OCI-LY3 (cell line): Measurements from ENCODE around the gene RAB9A.
"Not testable (repeated sequence)": the region's sequence is repeated elsewhere in the genome, so short reads cannot be mapped to it uniquely, and the experiment has no call there.

Source experiments
- H2AFZ ChIP-seq: fragments of 200-600, 300-600 bp; shearing (Covaris generic); 2 replicates; pipeline ENCODE4 v1.6.0; 2014; ENCODE audit warnings: antibody characterized with exemption, low read depth, low read length
- H3K27ac ChIP-seq: fragments of 200-600, 300-600 bp; sonication (generic); 2 replicates; pipeline ENCODE4 v1.5.1; 2014; ENCODE audit warnings: mild to moderate bottlenecking, low read length, moderate library complexity, mixed read lengths
- H3K27me3 ChIP-seq: fragments of 200-600, 300-600 bp; sonication (generic); 2 replicates; pipeline ENCODE4 v1.6.1; 2014; ENCODE audit warnings: low read depth, low read length, mixed read lengths
- H3K36me3 ChIP-seq: fragments of 200-600, 300-600 bp; sonication (generic); replicated peaks from 2 replicates; pipeline ENCODE3; 2014; ENCODE audit warnings: low read depth, low read length, mixed read lengths
- H3K4me1 ChIP-seq: fragments of 300-600, 200-600 bp; sonication (generic); 2 replicates; pipeline ENCODE4 v1.6.1; 2014; ENCODE audit warnings: low read length, mixed read lengths
- H3K4me2 ChIP-seq: fragments of 200-600, 300-600 bp; sonication (generic); 2 replicates; pipeline ENCODE4 v1.6.1; 2014; ENCODE audit warnings: low read length, mixed read lengths
- H3K4me3 ChIP-seq: fragments of 300-600, 200-600 bp; sonication (generic); 2 replicates; pipeline ENCODE4 v1.5.1; 2014; ENCODE audit warnings: antibody characterized with exemption, mild to moderate bottlenecking, low read length, moderate library complexity
- H3K79me2 ChIP-seq: fragments of 300-600, 200-600 bp; shearing (Covaris generic); 2 replicates; pipeline ENCODE4 v1.6.1; 2014; ENCODE audit warnings: mild to moderate bottlenecking, low read length, mixed read lengths
- H3K9ac ChIP-seq: fragments of 300-600, 200-600 bp; shearing (Covaris generic); 2 replicates; pipeline ENCODE4 v1.6.0; 2014; ENCODE audit warnings: mild to moderate bottlenecking, low read length, moderate library complexity
- H3K9me3 ChIP-seq: fragments of 200-600, 300-600 bp; shearing (Covaris generic); 2 replicates; pipeline ENCODE4 v1.6.1; 2014; ENCODE audit warnings: low read length, mixed read lengths; ENCODE audit not compliant: insufficient read depth
- H4K20me1 ChIP-seq: fragments of 200-600, 300-600 bp; sonication (generic); 2 replicates; pipeline ENCODE4 v1.6.1; 2016; ENCODE audit warnings: low read length, mixed read lengths; ENCODE audit not compliant: insufficient read depth
- CTCF ChIP-seq: fragments of 200-600, 300-600 bp; sonication (generic); IDR thresholded peaks from 2 replicates; pipeline ENCODE4 v1.5.1; 2014; ENCODE audit warnings: antibody characterized with exemption, low read length, low read depth
- EZH2phosphoT487 ChIP-seq: fragments of 200-600 bp; shearing (Covaris generic); IDR thresholded peaks from 2 replicates; pipeline ENCODE4 v1.6.1; 2018; ENCODE audit warnings: antibody characterized with exemption, mixed run types, low read depth

Gene RAB9A

GRCh38 chrX:13647709-13648212 lies 41.2 kb upstream of the RAB9A start:
- no peak overlapping the region for H3K4me3 ChIP-seq
- H3K9ac ChIP-seq: no peak overlapping the region
- no peak overlapping the region for H3K4me2 ChIP-seq
- no peak for TF ChIP-seq EZH2phosphoT487
- no peak for TF ChIP-seq CTCF
- peaks cover 4% of the 10 kb centered on the region; the same call in 1 of the 2 replicates for H3K79me2 ChIP-seq
- no peaks in the 10 kb centered on the region for H4K20me1 ChIP-seq
- H3K27me3 ChIP-seq: no peaks in the 10 kb centered on the region
- peaks cover 4% of the 10 kb centered on the region for H3K4me1 ChIP-seq
- no peak overlapping the region for H3K27ac ChIP-seq
- no peak overlapping the region for H2AFZ ChIP-seq
- no peaks in the 10 kb centered on the region for H3K9me3 ChIP-seq
- H3K36me3 ChIP-seq: no peaks in the 10 kb centered on the region

DNA sequence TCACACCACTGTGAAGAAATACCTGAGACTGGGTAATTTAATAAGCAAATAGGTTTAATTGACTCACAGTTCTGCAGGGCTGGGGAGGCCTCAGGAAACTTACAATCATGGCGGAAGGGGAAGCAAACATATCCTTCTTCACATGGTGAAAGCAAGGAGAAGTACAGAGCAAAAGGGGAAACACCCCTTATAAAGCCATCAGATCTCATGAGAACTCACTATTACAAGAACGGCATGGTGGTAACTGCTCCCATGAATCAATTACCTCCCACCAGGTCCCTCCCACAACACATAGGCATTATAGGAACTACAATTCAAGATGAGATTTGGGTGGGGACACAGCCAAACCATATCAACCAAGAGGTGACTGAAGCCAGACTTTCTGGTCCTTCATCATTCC lies 40.6 kb upstream of the RAB9A start:
- H4K20me1 ChIP-seq, H3K36me3 ChIP-seq: not testable (repeated sequence)

DNA sequence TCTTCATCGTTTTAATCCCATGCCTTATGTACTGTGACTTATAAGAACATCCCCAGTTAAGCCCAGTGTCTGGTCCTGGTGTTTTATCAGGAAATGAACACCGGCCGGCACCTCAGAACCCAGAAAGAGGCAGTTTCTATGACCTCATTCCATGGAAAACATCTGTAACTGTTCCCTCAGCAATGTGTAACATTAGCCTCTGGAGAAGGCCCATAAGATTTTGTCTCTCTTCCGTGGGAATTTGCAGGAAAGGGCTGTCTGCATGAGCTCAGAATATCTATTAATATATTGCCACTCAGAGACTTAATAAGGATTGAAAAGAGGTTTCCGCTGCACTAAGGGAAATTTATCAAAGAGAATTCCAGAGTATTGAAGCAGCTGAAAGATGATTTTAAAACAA lies 39.1 kb upstream of the RAB9A start:
- H4K20me1 ChIP-seq: no peaks in the 10 kb centered on the region
- H3K27me3 ChIP-seq: no peaks in the 10 kb centered on the region
- peaks cover 9% of the 10 kb centered on the region for H3K4me1 ChIP-seq
- H3K79me2 ChIP-seq: peaks cover 10% of the 10 kb centered on the region
- TF ChIP-seq CTCF (no peak), EZH2phosphoT487 (no peak)
- H3K4me2 ChIP-seq: no peak overlapping the region
- H3K36me3 ChIP-seq: no peaks in the 10 kb centered on the region
- H3K4me3 ChIP-seq: no peak overlapping the region
- H3K9ac ChIP-seq: no peak overlapping the region
- no peak overlapping the region for H3K27ac ChIP-seq
- no peaks in the 10 kb centered on the region for H3K9me3 ChIP-seq
- H2AFZ ChIP-seq: no peak overlapping the region

More for the DNA sequence above, 40.6 kb upstream of the RAB9A start:
- not testable (repeated sequence) for H3K79me2 ChIP-seq, H2AFZ ChIP-seq, H3K27ac ChIP-seq, H3K4me3 ChIP-seq, H3K9ac ChIP-seq, H3K27me3 ChIP-seq, H3K4me2 ChIP-seq, H3K9me3 ChIP-seq, H3K4me1 ChIP-seq

GRCh38 chrX:13650318-13650717 lies 38.6 kb upstream of the RAB9A start:
- Histone ChIP-seq H3K79me2 (peaks cover 10% of the 10 kb centered on the region), H3K4me2 (no peak overlapping the region), H3K27ac (no peak overlapping the region), H3K9ac (no peak overlapping the region), H3K9me3 (no peaks in the 10 kb centered on the region), H3K4me3 (no peak overlapping the region), H3K4me1 (peaks cover 9% of the 10 kb centered on the region), H2AFZ (no peak overlapping the region), H3K36me3 (no peaks in the 10 kb centered on the region), H4K20me1 (no peaks in the 10 kb centered on the region), H3K27me3 (no peaks in the 10 kb centered on the region)
- TF ChIP-seq CTCF (no peak), EZH2phosphoT487 (no peak)

DNA sequence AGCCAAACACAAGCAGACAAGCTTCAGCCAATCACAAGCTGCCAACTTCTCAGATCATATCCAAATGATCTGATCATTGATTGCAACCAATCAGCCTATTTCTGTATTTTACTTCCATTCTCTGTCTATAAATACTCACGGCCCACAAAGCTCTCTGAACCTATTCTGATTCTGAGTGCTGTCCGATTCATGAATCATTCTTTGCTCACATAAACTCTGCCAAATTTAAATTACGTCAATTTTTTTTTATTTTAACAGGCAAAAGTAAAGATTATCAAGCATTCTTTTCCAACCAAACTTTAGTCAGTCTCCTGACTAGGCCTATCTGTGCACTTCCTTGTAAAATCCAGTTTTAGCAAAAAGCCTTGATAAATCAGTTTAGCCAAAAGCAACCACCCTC lies 37.8 kb upstream of the RAB9A start:
- Histone ChIP-seq H3K9ac (no peak overlapping the region), H3K36me3 (no peaks in the 10 kb centered on the region), H3K79me2 (peaks cover 10% of the 10 kb centered on the region), H3K27me3 (no peaks in the 10 kb centered on the region), H2AFZ (no peak overlapping the region), H3K4me1 (peaks cover 9% of the 10 kb centered on the region), H3K4me3 (no peak overlapping the region), H4K20me1 (no peaks in the 10 kb centered on the region), H3K4me2 (no peak overlapping the region), H3K27ac (no peak overlapping the region), H3K9me3 (no peaks in the 10 kb centered on the region)
- TF ChIP-seq CTCF (no peak), EZH2phosphoT487 (no peak)
